ENCODE results near the gene ETHE1.
"Not testable (repeated sequence)": the region's sequence is repeated elsewhere in the genome, so short reads cannot be mapped to it uniquely, and the experiment has no call there.

Gene ETHE1

DNA sequence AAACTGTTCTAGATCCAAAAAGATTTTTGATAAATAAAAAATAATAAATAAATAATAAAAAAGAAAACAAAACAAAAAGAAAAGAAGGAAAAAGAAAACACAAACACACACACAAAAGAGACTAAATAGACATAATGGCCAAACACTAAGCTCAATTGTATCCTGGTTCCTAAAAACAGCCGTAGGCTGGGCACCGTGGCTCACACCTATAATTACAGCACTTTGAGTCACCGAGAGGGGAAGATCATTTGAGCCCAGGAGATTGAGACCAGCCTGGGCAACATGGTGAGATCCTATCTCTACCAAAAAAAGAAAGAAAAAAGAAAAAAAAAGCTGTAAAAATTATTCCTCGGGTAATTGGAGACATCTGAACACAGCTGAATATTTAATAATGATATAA is 8.9 kb downstream of the ETHE1 start:
- Histone ChIP-seq H3K4me1 (ENCODE audit: control insufficient read depth in 1 of 2, insufficient read depth in 2 of 2, low read length in 2 of 2) (peaks cover 0 to 5% of the 10 kb centered on the region in 2 donors), H3K36me3 (ENCODE audit: control insufficient read depth in 1 of 2, insufficient read depth in 2 of 2, low read length in 2 of 2) (peaks cover 0 to 5% of the 10 kb centered on the region in 2 donors), H3K4me3 (ENCODE audit: low read depth in 1 of 2, low read length in 2 of 2) (no peak overlapping the region), H3K27ac (ENCODE audit: low read length) (no peak overlapping the region), H3K9me3 (ENCODE audit: control insufficient read depth in 1 of 2, low read length in 2 of 2) (no peaks in the 10 kb centered on the region), H3K27me3 (ENCODE audit: low read depth, low read length) (no peaks in the 10 kb centered on the region)

DNA sequence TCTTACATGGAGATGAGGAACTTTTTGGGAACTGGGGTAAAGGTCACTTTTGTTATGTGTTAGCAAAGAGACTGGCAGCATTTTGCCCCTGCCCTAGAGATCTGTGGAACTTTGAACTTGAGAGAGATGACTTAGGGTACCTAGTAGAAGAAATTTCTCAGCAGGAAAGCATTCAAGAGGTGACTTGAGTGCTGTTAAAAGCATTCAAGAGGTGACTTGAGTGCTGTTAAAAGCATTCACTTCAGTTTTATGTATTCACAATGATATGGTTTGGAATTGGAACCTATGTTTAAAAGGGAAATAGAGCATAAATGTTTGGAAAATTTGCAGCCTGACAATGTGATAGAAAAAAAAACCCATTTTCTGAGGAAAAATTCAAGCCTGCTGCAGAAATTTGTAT is 14.6 kb downstream of the ETHE1 start:
- peaks cover 17 to 19% of the 10 kb centered on the region in 2 donors for H3K36me3 ChIP-seq (ENCODE audit: control insufficient read depth in 1 of 2, insufficient read depth in 2 of 2, low read length in 2 of 2)
- not testable (repeated sequence) for H3K4me3 ChIP-seq (ENCODE audit: low read depth in 1 of 2, low read length in 2 of 2); H3K27ac ChIP-seq (ENCODE audit: low read length); H3K9me3 ChIP-seq (ENCODE audit: control insufficient read depth in 1 of 2, low read length in 2 of 2); H3K4me1 ChIP-seq (ENCODE audit: control insufficient read depth in 1 of 2, insufficient read depth in 2 of 2, low read length in 2 of 2); H3K27me3 ChIP-seq (ENCODE audit: low read depth, low read length)

DNA sequence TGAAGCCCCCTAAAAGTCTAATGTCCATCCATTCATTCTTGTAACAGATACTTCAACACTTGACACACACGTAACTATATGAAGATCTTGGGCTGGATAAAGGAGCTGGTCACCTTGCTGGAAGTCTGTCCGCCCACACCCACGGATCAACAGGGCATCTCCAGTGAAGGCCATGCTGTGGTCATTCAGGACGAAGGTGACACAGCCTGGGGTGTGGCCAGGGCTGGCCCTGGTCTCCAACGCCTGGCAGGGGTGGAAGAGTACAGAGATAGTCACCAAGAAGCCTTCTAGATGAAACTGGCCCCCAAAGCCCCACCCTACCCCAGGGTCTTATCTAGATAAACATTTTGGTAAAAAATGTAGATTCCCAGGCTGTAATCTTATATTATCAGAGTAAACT is 15.7 kb downstream of the ETHE1 start:
- H3K36me3 ChIP-seq (ENCODE audit: control insufficient read depth in 1 of 2, insufficient read depth in 2 of 2, low read length in 2 of 2), result peaks cover 17 to 19% of the 10 kb centered on the region in 2 donors
- H3K9me3 ChIP-seq (ENCODE audit: control insufficient read depth in 1 of 2, low read length in 2 of 2), result no peaks in the 10 kb centered on the region
- H3K4me3 ChIP-seq (ENCODE audit: low read depth in 1 of 2, low read length in 2 of 2), result no peak overlapping the region
- H3K27ac ChIP-seq (ENCODE audit: low read length), result no peak overlapping the region
- H3K4me1 ChIP-seq (ENCODE audit: control insufficient read depth in 1 of 2, insufficient read depth in 2 of 2, low read length in 2 of 2), result no peaks in the 10 kb centered on the region
- no peaks in the 10 kb centered on the region for H3K27me3 ChIP-seq (ENCODE audit: low read depth, low read length)

DNA sequence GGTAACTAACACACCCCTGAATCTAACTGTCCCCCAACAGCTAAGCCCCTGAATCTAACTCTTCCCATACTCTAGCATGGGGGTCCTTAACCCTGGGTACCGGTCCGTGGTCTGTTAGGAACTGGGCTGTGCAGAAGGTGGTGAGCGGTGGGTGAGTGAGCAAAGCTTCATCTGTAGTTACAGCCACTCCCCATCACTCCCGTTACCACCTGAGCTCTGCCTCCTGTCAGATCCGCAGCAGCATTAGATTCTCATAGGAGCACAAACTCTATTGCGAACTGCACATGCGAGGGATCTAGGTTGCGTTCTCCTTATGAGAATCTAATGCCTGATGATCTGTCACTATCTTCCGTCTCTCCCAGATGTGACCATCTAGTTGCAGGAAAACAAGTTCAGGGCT is 16.3 kb downstream of the ETHE1 start:
- H3K9me3 ChIP-seq (ENCODE audit: control insufficient read depth in 1 of 2, low read length in 2 of 2), result no peaks in the 10 kb centered on the region
- H3K4me3 ChIP-seq (ENCODE audit: low read depth in 1 of 2, low read length in 2 of 2), result no peak overlapping the region
- H3K4me1 ChIP-seq (ENCODE audit: control insufficient read depth in 1 of 2, insufficient read depth in 2 of 2, low read length in 2 of 2), result no peaks in the 10 kb centered on the region
- no peak overlapping the region for H3K27ac ChIP-seq (ENCODE audit: low read length)
- H3K27me3 ChIP-seq (ENCODE audit: low read depth, low read length), result no peaks in the 10 kb centered on the region
- peaks cover 19 to 20% of the 10 kb centered on the region in 2 donors for H3K36me3 ChIP-seq (ENCODE audit: control insufficient read depth in 1 of 2, insufficient read depth in 2 of 2, low read length in 2 of 2)

- H3K4me3 ChIP-seq (ENCODE audit: low read depth in 1 of 2, low read length in 2 of 2), result no peak overlapping the region
- peaks cover 2 to 9% of the 10 kb centered on the region in 2 donors for H3K4me1 ChIP-seq (ENCODE audit: control insufficient read depth in 1 of 2, insufficient read depth in 2 of 2, low read length in 2 of 2)
- H3K36me3 ChIP-seq (ENCODE audit: control insufficient read depth in 1 of 2, insufficient read depth in 2 of 2, low read length in 2 of 2), result peaks cover 19 to 20% of the 10 kb centered on the region in 2 donors
- no peaks in the 10 kb centered on the region for H3K9me3 ChIP-seq (ENCODE audit: control insufficient read depth in 1 of 2, low read length in 2 of 2)
- H3K27ac ChIP-seq (ENCODE audit: low read length), result no peak overlapping the region
- no peaks in the 10 kb centered on the region for H3K27me3 ChIP-seq (ENCODE audit: low read depth, low read length)
Observed at GRCh38 chr19:43507880-43508279, 19.1 kb downstream of the ETHE1 start.

- peaks cover 19 to 20% of the 10 kb centered on the region in 2 donors for H3K36me3 ChIP-seq (ENCODE audit: control insufficient read depth in 1 of 2, insufficient read depth in 2 of 2, low read length in 2 of 2)
- no peaks in the 10 kb centered on the region for H3K9me3 ChIP-seq (ENCODE audit: control insufficient read depth in 1 of 2, low read length in 2 of 2)
- H3K4me3 ChIP-seq (ENCODE audit: low read depth in 1 of 2, low read length in 2 of 2), result no peak overlapping the region
- H3K27ac ChIP-seq (ENCODE audit: low read length), result no peak overlapping the region
- peaks cover 4 to 21% of the 10 kb centered on the region in 2 donors for H3K4me1 ChIP-seq (ENCODE audit: control insufficient read depth in 1 of 2, insufficient read depth in 2 of 2, low read length in 2 of 2)
- no peaks in the 10 kb centered on the region for H3K27me3 ChIP-seq (ENCODE audit: low read depth, low read length)
Observed at GRCh38 chr19:43506629-43507028, 20.4 kb downstream of the ETHE1 start.

- H3K36me3 ChIP-seq (ENCODE audit: control insufficient read depth in 1 of 2, insufficient read depth in 2 of 2, low read length in 2 of 2), result peaks cover 15 to 20% of the 10 kb centered on the region in 2 donors
- H3K4me1 ChIP-seq (ENCODE audit: control insufficient read depth in 1 of 2, insufficient read depth in 2 of 2, low read length in 2 of 2), result peaks cover 4 to 25% of the 10 kb centered on the region in 2 donors
- no peak overlapping the region for H3K27ac ChIP-seq (ENCODE audit: low read length)
- H3K27me3 ChIP-seq (ENCODE audit: low read depth, low read length), result no peaks in the 10 kb centered on the region
- no peaks in the 10 kb centered on the region for H3K9me3 ChIP-seq (ENCODE audit: control insufficient read depth in 1 of 2, low read length in 2 of 2)
- H3K4me3 ChIP-seq (ENCODE audit: low read depth in 1 of 2, low read length in 2 of 2), result no peak overlapping the region
Observed at GRCh38 chr19:43505941-43506340, 21.1 kb downstream of the ETHE1 start.

- Histone ChIP-seq H3K36me3 (ENCODE audit: control insufficient read depth in 1 of 2, insufficient read depth in 2 of 2, low read length in 2 of 2) (peaks cover 9 to 16% of the 10 kb centered on the region in 2 donors), H3K4me1 (ENCODE audit: control insufficient read depth in 1 of 2, insufficient read depth in 2 of 2, low read length in 2 of 2) (peaks cover 4 to 25% of the 10 kb centered on the region in 2 donors), H3K27ac (ENCODE audit: low read length) (peak overlapping the region; percentile 69), H3K4me3 (ENCODE audit: low read depth in 1 of 2, low read length in 2 of 2) (no peak overlapping the region), H3K27me3 (ENCODE audit: low read depth, low read length) (no peaks in the 10 kb centered on the region), H3K9me3 (ENCODE audit: control insufficient read depth in 1 of 2, low read length in 2 of 2) (no peaks in the 10 kb centered on the region)
Observed at GRCh38 chr19:43505186-43505456, 21.9 kb downstream of the ETHE1 start.

DNA sequence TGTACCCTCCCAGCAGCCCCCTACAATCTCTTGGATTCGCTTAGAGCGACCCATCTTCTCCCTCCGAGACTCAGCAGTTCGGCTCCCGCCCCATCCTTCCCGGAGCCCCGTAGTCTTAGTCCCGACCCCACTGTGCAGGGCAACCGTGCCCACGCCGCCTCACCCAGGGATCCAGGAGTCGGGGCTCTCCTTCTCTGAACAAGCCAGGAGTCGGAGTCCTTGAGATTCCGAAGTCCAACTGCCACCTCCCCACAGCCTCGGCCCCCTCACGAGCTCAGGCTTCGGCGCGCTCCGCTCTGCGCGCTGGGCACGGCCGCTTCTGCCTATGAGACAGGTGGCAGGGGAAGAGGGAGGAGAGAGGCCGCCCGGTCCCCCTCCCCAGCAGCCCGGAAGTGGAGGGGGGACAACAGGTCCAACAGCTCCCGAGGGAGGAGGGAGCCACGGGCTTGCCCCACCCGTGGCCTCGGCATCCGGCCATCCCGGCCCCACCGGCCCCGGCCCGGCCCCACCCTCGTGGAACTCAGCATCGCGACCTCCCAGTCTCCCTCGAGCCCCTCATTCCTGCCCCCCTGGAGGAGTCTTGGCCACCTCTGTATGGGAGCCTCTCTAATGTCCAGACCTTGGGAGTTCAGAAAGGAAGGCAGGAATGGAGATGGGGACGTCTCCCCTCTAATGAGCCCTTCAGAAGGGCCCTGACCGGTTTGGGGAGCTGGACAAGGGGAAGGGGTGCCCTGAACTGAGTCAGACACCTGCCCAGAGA is 22.4 kb downstream of the ETHE1 start, which contains the start of gene PHLDB3:
TSS of gene PHLDB3 (minus strand) at position 321 of the 760 bp plus-strand sequence. CDS start 628 bp downstream, outside the sequence.
- Histone ChIP-seq H3K36me3 (ENCODE audit: control insufficient read depth in 1 of 2, insufficient read depth in 2 of 2, low read length in 2 of 2) (peaks cover 5 to 11% of the 10 kb centered on the region in 2 donors), H3K4me1 (ENCODE audit: control insufficient read depth in 1 of 2, insufficient read depth in 2 of 2, low read length in 2 of 2) (peaks cover 4 to 25% of the 10 kb centered on the region in 2 donors), H3K9me3 (ENCODE audit: control insufficient read depth in 1 of 2, low read length in 2 of 2) (no peaks in the 10 kb centered on the region), H3K27me3 (ENCODE audit: low read depth, low read length) (no peaks in the 10 kb centered on the region), H3K4me3 (ENCODE audit: low read depth in 1 of 2, low read length in 2 of 2) (peak within 1 kb of the TSS; percentile 77 to 90), H3K27ac (ENCODE audit: low read length) (peak within 1 kb of the TSS; percentile 82)

GRCh38 chr19:43503501-43504425 is 23.2 kb downstream of the ETHE1 start:
- H3K36me3 ChIP-seq (ENCODE audit: control insufficient read depth in 1 of 2, insufficient read depth in 2 of 2, low read length in 2 of 2), result peaks cover 4 to 9% of the 10 kb centered on the region in 2 donors
- peak overlapping the region; percentile 82 for H3K27ac ChIP-seq (ENCODE audit: low read length)
- no peaks in the 10 kb centered on the region for H3K27me3 ChIP-seq (ENCODE audit: low read depth, low read length)
- H3K4me1 ChIP-seq (ENCODE audit: control insufficient read depth in 1 of 2, insufficient read depth in 2 of 2, low read length in 2 of 2), result peaks cover 4 to 25% of the 10 kb centered on the region in 2 donors
- peak overlapping the region; percentile 77 to 90 for H3K4me3 ChIP-seq (ENCODE audit: low read depth in 1 of 2, low read length in 2 of 2)
- no peaks in the 10 kb centered on the region for H3K9me3 ChIP-seq (ENCODE audit: control insufficient read depth in 1 of 2, low read length in 2 of 2)

- H3K27ac ChIP-seq (ENCODE audit: low read length), result no peak overlapping the region
- H3K4me1 ChIP-seq (ENCODE audit: control insufficient read depth in 1 of 2, insufficient read depth in 2 of 2, low read length in 2 of 2), result peaks cover 4 to 25% of the 10 kb centered on the region in 2 donors
- H3K4me3 ChIP-seq (ENCODE audit: low read depth in 1 of 2, low read length in 2 of 2), result peak overlapping the region in 1 of 2 donors; percentile 34
- no peaks in the 10 kb centered on the region for H3K27me3 ChIP-seq (ENCODE audit: low read depth, low read length)
- peaks cover 3 to 5% of the 10 kb centered on the region in 2 donors for H3K36me3 ChIP-seq (ENCODE audit: control insufficient read depth in 1 of 2, insufficient read depth in 2 of 2, low read length in 2 of 2)
- no peaks in the 10 kb centered on the region for H3K9me3 ChIP-seq (ENCODE audit: control insufficient read depth in 1 of 2, low read length in 2 of 2)
Observed at GRCh38 chr19:43502419-43502976, 24.5 kb downstream of the ETHE1 start.
